Transverse colon (tissue), 4 donors: ENCODE results near the gene ABCA6.

ENCODE experiments used
- CTCF ChIP-seq, 5 experiments: fragments of 200-600 bp in 3 of 5; fragments of 450-650 bp in 2 of 5; sonication (generic) in 3 of 5; IDR thresholded peaks; 1 replicate in 2 of 5; 2 replicates in 3 of 5; pipeline ENCODE4 v1.5.1; 2016 to 2017; ENCODE audit warnings: antibody characterized with exemption in 5 of 5, inconsistent platforms in 3 of 5, mild to moderate bottlenecking in 2 of 5, moderate library complexity in 1 of 5
- EP300 ChIP-seq: sonication (generic); formaldehyde crosslinking; IDR thresholded peaks from one replicate; pipeline ENCODE4 v1.6.1; 2017; ENCODE audit warnings: antibody characterized with exemption, low read depth
- POLR2A ChIP-seq: fragments of 450-650 bp; IDR thresholded peaks from one replicate; pipeline ENCODE4 v1.6.1; 2016; ENCODE audit warnings: antibody characterized with exemption, mild to moderate bottlenecking, moderate library complexity
- POLR2AphosphoS5 ChIP-seq, 3 donors: sonication (generic); formaldehyde crosslinking; IDR thresholded peaks; one replicate each; pipeline ENCODE4 v1.6.1; 2016; ENCODE audit warnings: antibody characterized with exemption in 3 of 3

- TF ChIP-seq CTCF (IDR thresholded peaks at IDR 0.05), result no peak
- TF ChIP-seq POLR2AphosphoS5 (IDR thresholded peaks at IDR 0.05), result no peak
- TF ChIP-seq POLR2A, result no peak
- TF ChIP-seq EP300, result no peak
These were observed 76.6 kb downstream of the ABCA6 start for GRCh38 chr17:69065113-69065512.
